C4-2B (cell line): ENCODE measurements around the gene ARHGAP4.

ENCODE experiments used
- CTCF ChIP-seq: fragments of 450-650 bp; conservative IDR thresholded peaks from 2 replicates; pipeline ENCODE4 v1.5.1; 2017; ENCODE audit warnings: mild to moderate bottlenecking
- ZFX ChIP-seq: fragments of 450-650 bp; IDR thresholded peaks from 2 replicates; pipeline ENCODE4 v1.6.1; 2017

- no peak for TF ChIP-seq CTCF
- no peak for TF ChIP-seq ZFX
Observed at GRCh38 chrX:153871451-153871850, 54.6 kb downstream of the ARHGAP4 start.
